Measurements from ENCODE around the gene TMEM47.

- TF ChIP-seq POLR2AphosphoS5 (IDR thresholded peaks at IDR 0.05; ENCODE audit: low read depth) (no peak), EZH2phosphoT487 (IDR thresholded peaks at IDR 0.05; ENCODE audit: unreplicated experiment) (no peak), EZH2 (IDR thresholded peaks at IDR 0.05; ENCODE audit: low read depth, unreplicated experiment) (no peak), CTCF (conservative IDR thresholded peaks at IDR 0.05; ENCODE audit: low read depth in 2 of 2) (no peak), REST (IDR thresholded peaks at IDR 0.05; ENCODE audit: unreplicated experiment) (no peak), JUNB (IDR thresholded peaks at IDR 0.05; ENCODE audit: unreplicated experiment) (no peak), CREB1 (CRISPR knock-in tag; IDR thresholded peaks at IDR 0.05; ENCODE audit: low read depth) (no peak), NANOG (IDR thresholded peaks at IDR 0.05; ENCODE audit: borderline replicate concordance) (no peak), ZNF462 (CRISPR knock-in tag; IDR thresholded peaks at IDR 0.05) (no peak)
These were observed 1.2 kb upstream of the TMEM47 start for GRCh38 chrX:34658326-34658725.

Measured in GM23338 (cell line).